Measurements from ENCODE around the gene PPME1. TPM values are rescaled to one million over a fixed set of nuclear protein-coding genes. Genes with fewer than 3 reads are reported as not detected.

PPME1 gene
- total RNA-seq, 1 experiment from 2014 or later: 81.0 TPM

GRCh38 chr11:74262725-74263124 lies 91.6 kb downstream of the PPME1 start:
- Histone ChIP-seq H3K36me3 (ENCODE audit: low read depth) (no peaks in the 10 kb centered on the region), H3K27ac (no peak overlapping the region), H3K9me3 (ENCODE audit: insufficient read depth, low read depth) (no peaks in the 10 kb centered on the region), H2AFZ (no peak overlapping the region), H3K4me1 (replicated peaks; ENCODE audit: insufficient read depth) (no peaks in the 10 kb centered on the region), H3K27me3 (ENCODE audit: insufficient read depth, low read depth) (no peaks in the 10 kb centered on the region), H4K20me1 (ENCODE audit: insufficient read depth) (no peaks in the 10 kb centered on the region), H3K79me2 (ENCODE audit: low read depth) (no peaks in the 10 kb centered on the region), H3K4me2 (no peak overlapping the region), H3F3A (ENCODE audit: insufficient read depth, low read depth) (no peaks in the 10 kb centered on the region), H3K4me3 (no peak overlapping the region), H3K9me2 (ENCODE audit: insufficient read depth) (no peaks in the 10 kb centered on the region)
- no peak for DNase-seq
- ChIA-PET CTCF (no interaction called here), POLR2A (ENCODE audit: unreplicated experiment) (no interaction called here)
- no TSS peak for BruUV-seq (replicated peaks)
- TF ChIP-seq EZH2 (IDR thresholded peaks at IDR 0.05; ENCODE audit: low read depth): no peak
- TF ChIP-seq CTCF (conservative IDR thresholded peaks at IDR 0.05): no peak
- intact Hi-C loops (cut with micrococcal nuclease; ENCODE audit: unreplicated experiment): no loop called here

- TF ChIP-seq EZH2 (IDR thresholded peaks at IDR 0.05; ENCODE audit: low read depth) (no peak), CTCF (conservative IDR thresholded peaks at IDR 0.05) (no peak)
- POLR2A ChIA-PET (ENCODE audit: unreplicated experiment): no interaction called here
- H3K4me1 ChIP-seq (replicated peaks; ENCODE audit: insufficient read depth): peaks cover 14% of the 10 kb centered on the region
- H2AFZ ChIP-seq: no peak overlapping the region
- no TSS peak for BruUV-seq (replicated peaks)
- H3K4me2 ChIP-seq: no peak overlapping the region
- intact Hi-C loops (cut with micrococcal nuclease; ENCODE audit: unreplicated experiment): no loop called here
- no peaks in the 10 kb centered on the region for H3K9me3 ChIP-seq (ENCODE audit: insufficient read depth, low read depth)
- no peaks in the 10 kb centered on the region for H3K36me3 ChIP-seq (ENCODE audit: low read depth)
- H3K27ac ChIP-seq: no peak overlapping the region
- no peaks in the 10 kb centered on the region for H3K79me2 ChIP-seq (ENCODE audit: low read depth)
- H4K20me1 ChIP-seq (ENCODE audit: insufficient read depth): no peaks in the 10 kb centered on the region
- H3K9me2 ChIP-seq (ENCODE audit: insufficient read depth): no peaks in the 10 kb centered on the region
- no peaks in the 10 kb centered on the region for H3F3A ChIP-seq (ENCODE audit: insufficient read depth, low read depth)
- CTCF ChIA-PET: interaction anchor here (0.6 kb wide), 1 partner anchor 302 kb away, joined by 16 read pairs; no protein-coding TSS in a partner anchor
- H3K27me3 ChIP-seq (ENCODE audit: insufficient read depth, low read depth): no peaks in the 10 kb centered on the region
- H3K4me3 ChIP-seq: no peak overlapping the region
- no peak for DNase-seq
Observed at GRCh38 chr11:74265256-74265655, 94.2 kb downstream of the PPME1 start.

- Histone ChIP-seq H3K9me3 (ENCODE audit: insufficient read depth, low read depth) (no peaks in the 10 kb centered on the region), H3K36me3 (ENCODE audit: low read depth) (no peaks in the 10 kb centered on the region), H3K79me2 (ENCODE audit: low read depth) (no peaks in the 10 kb centered on the region), H3K27ac (no peak overlapping the region), H3F3A (ENCODE audit: insufficient read depth, low read depth) (no peaks in the 10 kb centered on the region), H3K4me3 (no peak overlapping the region), H3K27me3 (ENCODE audit: insufficient read depth, low read depth) (no peaks in the 10 kb centered on the region), H3K4me2 (no peak overlapping the region), H2AFZ (no peak overlapping the region), H3K4me1 (replicated peaks; ENCODE audit: insufficient read depth) (peaks cover 14% of the 10 kb centered on the region), H4K20me1 (ENCODE audit: insufficient read depth) (no peaks in the 10 kb centered on the region), H3K9me2 (ENCODE audit: insufficient read depth) (no peaks in the 10 kb centered on the region)
- intact Hi-C loops (cut with micrococcal nuclease; ENCODE audit: unreplicated experiment): no loop called here
- ChIA-PET POLR2A (ENCODE audit: unreplicated experiment) (no interaction called here), CTCF (no interaction called here)
- TF ChIP-seq CTCF (conservative IDR thresholded peaks at IDR 0.05) (no peak), EZH2 (IDR thresholded peaks at IDR 0.05; ENCODE audit: low read depth) (no peak)
- DNase-seq: no peak
- BruUV-seq (replicated peaks): no TSS peak
Observed at GRCh38 chr11:74267014-74267413, 95.9 kb downstream of the PPME1 start.
